Tibial nerve (tissue), 4 donors: ENCODE measurements around the gene LDLRAP1. TPM values are rescaled to one million over a fixed set of nuclear protein-coding genes. Genes with fewer than 3 reads are reported as not detected.

ENCODE experiments used
- DNase-seq, 2 donors: peaks; one replicate each; pipeline ENCODE4 v3.0.0-alpha.2; 2019; ENCODE audit warnings: low spot score in 2 of 2
- H3K27ac ChIP-seq, 4 donors: fragments of 200-600 bp; sonication (generic) in 3 of 4; one replicate each; pipeline ENCODE4 v1.5.1; 2017 to 2019; ENCODE audit warnings: mild to moderate bottlenecking in 1 of 4
- H3K27me3 ChIP-seq, 2 donors: fragments of 200-600 bp; sonication (generic) in 1 of 2; one replicate each; pipeline versions ENCODE4 v1.5.1 to v1.6.0; 2017 to 2019
- H3K36me3 ChIP-seq, 3 donors: fragments of 200-600 bp; sonication (generic); one replicate each; pipeline ENCODE4 v1.5.1; 2018 to 2019
- H3K4me1 ChIP-seq, 4 donors: fragments of 200-600 bp; sonication (generic) in 3 of 4; one replicate each; pipeline ENCODE4 v1.5.1; 2017 to 2019
- H3K4me3 ChIP-seq, 4 donors: fragments of 200-600 bp; sonication (generic) in 3 of 4; one replicate each; pipeline ENCODE4 v1.5.1; 2017 to 2019; ENCODE audit warnings: mild to moderate bottlenecking in 1 of 4, moderate library complexity in 1 of 4
- H3K9me3 ChIP-seq, 4 donors: fragments of 200-600 bp; sonication (generic) in 3 of 4; one replicate each; pipeline ENCODE4 v1.5.1; 2017 to 2019
- EP300 ChIP-seq, 2 donors: sonication (generic); formaldehyde crosslinking; IDR thresholded peaks; one replicate each; pipeline ENCODE4 v1.6.1; 2017; ENCODE audit warnings: antibody characterized with exemption in 2 of 2, mild to moderate bottlenecking in 1 of 2
- POLR2A ChIP-seq, 2 donors: fragments of 450-650 bp; IDR thresholded peaks; one replicate each; pipeline ENCODE4 v1.6.1; 2017; ENCODE audit warnings: antibody characterized with exemption in 2 of 2, mild to moderate bottlenecking in 2 of 2, moderate library complexity in 2 of 2
- WGBS, 2 donors: methylation state at CpG; one replicate each; pipeline ENCODE4 v1.1.5; 2018; 5-methylcytosine and 5-hydroxymethylcytosine counted together
- total RNA-seq, 4 donors: library from RNA; depleted of rRNA; stranded (reverse); fragments of >200 nt; gene quantifications; one replicate each; pipeline ENCODE4 v1.1.0, GENCODE V29; 2016
- TF ChIP-seq, protein P1 (sequence below), 5 experiments: fragments of 200-600 bp in 3 of 5; fragments of 450-650 bp in 2 of 5; sonication (generic) in 3 of 5; IDR thresholded peaks; one replicate each; pipeline ENCODE4 v1.5.1; 2016 to 2019; ENCODE audit warnings: antibody characterized with exemption in 5 of 5, mild to moderate bottlenecking in 3 of 5, moderate library complexity in 2 of 5

The LDLRAP1 gene
- total RNA-seq, 4 donors from 2014 or later = 10.9 to 28.5 (median 14.7) TPM

- DNase-seq = no peak
- Histone ChIP-seq H3K27me3 (no peaks in the 10 kb centered on the region), H3K4me3 (no peak overlapping the region), H3K36me3 (no peaks in the 10 kb centered on the region), H3K9me3 (no peaks in the 10 kb centered on the region), H3K27ac (peak overlapping the region in 3 of 4 donors; percentile 55 to 84 (median 69)), H3K4me1 (peaks cover 0 to 65% (median 23%) of the 10 kb centered on the region in 4 donors)
- 45 to 49% methylated on average over 2 of the region's 2 CpGs for whole genome bisulfite sequencing, 2 donors
- no peak for TF ChIP-seq POLR2A (IDR thresholded peaks at IDR 0.05)
- TF ChIP-seq EP300 (IDR thresholded peaks at IDR 0.05) = no peak
- TF ChIP-seq, protein P1, sequence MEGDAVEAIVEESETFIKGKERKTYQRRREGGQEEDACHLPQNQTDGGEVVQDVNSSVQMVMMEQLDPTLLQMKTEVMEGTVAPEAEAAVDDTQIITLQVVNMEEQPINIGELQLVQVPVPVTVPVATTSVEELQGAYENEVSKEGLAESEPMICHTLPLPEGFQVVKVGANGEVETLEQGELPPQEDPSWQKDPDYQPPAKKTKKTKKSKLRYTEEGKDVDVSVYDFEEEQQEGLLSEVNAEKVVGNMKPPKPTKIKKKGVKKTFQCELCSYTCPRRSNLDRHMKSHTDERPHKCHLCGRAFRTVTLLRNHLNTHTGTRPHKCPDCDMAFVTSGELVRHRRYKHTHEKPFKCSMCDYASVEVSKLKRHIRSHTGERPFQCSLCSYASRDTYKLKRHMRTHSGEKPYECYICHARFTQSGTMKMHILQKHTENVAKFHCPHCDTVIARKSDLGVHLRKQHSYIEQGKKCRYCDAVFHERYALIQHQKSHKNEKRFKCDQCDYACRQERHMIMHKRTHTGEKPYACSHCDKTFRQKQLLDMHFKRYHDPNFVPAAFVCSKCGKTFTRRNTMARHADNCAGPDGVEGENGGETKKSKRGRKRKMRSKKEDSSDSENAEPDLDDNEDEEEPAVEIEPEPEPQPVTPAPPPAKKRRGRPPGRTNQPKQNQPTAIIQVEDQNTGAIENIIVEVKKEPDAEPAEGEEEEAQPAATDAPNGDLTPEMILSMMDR (IDR thresholded peaks at IDR 0.05) = no peak
Observed at GRCh38 chr1:25550155-25550506, 6.7 kb downstream of the LDLRAP1 start.

- TF ChIP-seq POLR2A (IDR thresholded peaks at IDR 0.05) = no peak
- TF ChIP-seq, protein P1 (IDR thresholded peaks at IDR 0.05) = no peak
- WGBS, 2 donors = 43 to 44% methylated on average over 3 of the region's 3 CpGs
- H3K27ac ChIP-seq = peak overlapping the region in 2 of 4 donors; percentile 69 to 84
- H3K4me1 ChIP-seq = peaks cover 0 to 63% (median 23%) of the 10 kb centered on the region in 4 donors
- no peaks in the 10 kb centered on the region for H3K27me3 ChIP-seq
- DNase-seq = no peak
- no peaks in the 10 kb centered on the region for H3K9me3 ChIP-seq
- H3K4me3 ChIP-seq = no peak overlapping the region
- H3K36me3 ChIP-seq = no peaks in the 10 kb centered on the region
Observed at GRCh38 chr1:25550683-25551310, 7.4 kb downstream of the LDLRAP1 start.

DNA sequence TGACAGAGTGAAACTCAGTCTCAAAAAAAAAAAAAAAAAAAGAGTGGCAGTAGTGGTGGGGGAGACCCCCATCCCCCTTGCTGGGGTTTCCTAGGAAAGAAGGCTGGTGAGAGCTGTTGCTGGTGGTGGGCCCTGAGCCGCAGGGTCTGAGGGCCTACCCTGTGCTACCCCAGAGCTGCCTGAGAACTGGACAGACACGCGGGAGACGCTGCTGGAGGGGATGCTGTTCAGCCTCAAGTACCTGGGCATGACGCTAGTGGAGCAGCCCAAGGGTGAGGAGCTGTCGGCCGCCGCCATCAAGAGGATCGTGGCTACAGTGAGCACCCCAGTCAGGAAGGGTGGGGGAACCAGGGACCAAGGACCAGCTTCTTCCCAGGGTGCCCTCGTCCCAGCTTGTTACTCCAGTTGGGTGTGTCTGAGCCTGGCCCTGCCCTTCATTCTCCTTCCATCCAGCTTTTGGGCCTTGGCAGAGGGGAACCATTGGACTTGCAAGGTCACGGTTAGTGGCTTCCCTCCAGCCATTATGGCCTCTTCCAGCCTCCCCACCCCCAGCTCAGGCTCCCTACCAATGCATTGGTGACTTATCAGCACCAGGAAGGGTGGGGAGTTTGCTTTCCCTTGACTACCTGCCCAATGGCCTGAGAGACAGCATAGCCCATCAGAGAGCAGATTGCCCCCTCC, 10.5 kb downstream of the LDLRAP1 start:
- Histone ChIP-seq H3K27ac (no peak overlapping the region), H3K4me1 (peaks cover 0 to 66% (median 33%) of the 10 kb centered on the region in 4 donors), H3K9me3 (no peaks in the 10 kb centered on the region), H3K4me3 (no peak overlapping the region), H3K36me3 (peaks cover 0 to 20% (median 0%) of the 10 kb centered on the region in 3 donors), H3K27me3 (no peaks in the 10 kb centered on the region)
- TF ChIP-seq, protein P1 (IDR thresholded peaks at IDR 0.05) = no peak
- no peak for TF ChIP-seq EP300 (IDR thresholded peaks at IDR 0.05)
- no peak for TF ChIP-seq POLR2A (IDR thresholded peaks at IDR 0.05)
- 76 to 85% methylated on average over 6 to 11 of the region's 11 CpGs for WGBS, 2 donors
- no peak for DNase-seq

- peaks cover 0 to 61% (median 29%) of the 10 kb centered on the region in 4 donors for H3K4me1 ChIP-seq
- 92 to 94% methylated on average over 3 of the region's 3 CpGs for WGBS, 2 donors
- H3K36me3 ChIP-seq = peaks cover 0 to 25% (median 0%) of the 10 kb centered on the region in 3 donors
- H3K27me3 ChIP-seq = no peaks in the 10 kb centered on the region
- no peak overlapping the region for H3K27ac ChIP-seq
- DNase-seq = no peak
- TF ChIP-seq EP300 (IDR thresholded peaks at IDR 0.05) = no peak
- no peak for TF ChIP-seq POLR2A (IDR thresholded peaks at IDR 0.05)
- TF ChIP-seq, protein P1 (IDR thresholded peaks at IDR 0.05) = no peak
- H3K9me3 ChIP-seq = no peaks in the 10 kb centered on the region
- no peak overlapping the region for H3K4me3 ChIP-seq
Observed at GRCh38 chr1:25554430-25554780, 11.0 kb downstream of the LDLRAP1 start.
